CD4-positive, alpha-beta T cell (primary cell): ENCODE measurements around the gene DLGAP3. TPM values are rescaled to one million over a fixed set of nuclear protein-coding genes. Genes with fewer than 3 reads are reported as not detected.
A peak's percentile ranks its signal among the peaks of the same experiment; 100 is the strongest.

Experiments used
- ATAC-seq: fragments of 200-7000 bp; cut with Tn5 transposase; one replicate; pipeline ENCODE4 v1.10.0; 2022; ENCODE audit warnings: mild to moderate bottlenecking; ENCODE audit not compliant: poor library complexity
- CTCF ChIA-PET: fragments of 350-600 bp; sonication (Branson Sonifier 250); formaldehyde crosslinking; loops from one replicate; lab custom pipeline; 2021; ENCODE audit warnings: antibody characterized with exemption, inconsistent platforms; lab: Charles Lee
- POLR2A ChIA-PET: fragments of 350-600 bp; sonication (Branson Sonifier 250); formaldehyde crosslinking; loops from one replicate; lab custom pipeline; 2021; ENCODE audit warnings: antibody characterized with exemption, inconsistent platforms; lab: Charles Lee
- DNase-seq, 14 experiments: peaks; one replicate each; pipeline ENCODE4 v3.0.0-alpha.2; 2013 to 2020; ENCODE audit warnings: mixed read lengths in 2 of 14
- H3K27ac ChIP-seq, 2 donors: one replicate each; pipeline versions ENCODE4 v1.5.1 to v1.7.0; 2013; ENCODE audit warnings: low read length in 2 of 2, low read depth in 1 of 2, mild to moderate bottlenecking in 1 of 2
- H3K27me3 ChIP-seq, 2 experiments: 1 replicate in 1 of 2; 2 replicates in 1 of 2; pipeline versions ENCODE4 v1.6.1 to v1.7.0; 2013; ENCODE audit warnings: low read length in 2 of 2, control low read depth in 1 of 2, mild to moderate bottlenecking in 1 of 2, moderate library complexity in 1 of 2; ENCODE audit not compliant: insufficient read depth in 2 of 2, control insufficient read depth in 1 of 2
- H3K36me3 ChIP-seq: one replicate; pipeline ENCODE4 v1.6.1; 2013; ENCODE audit warnings: low read length, control low read depth; ENCODE audit not compliant: insufficient read depth
- H3K4me1 ChIP-seq: one replicate; pipeline ENCODE4 v1.6.1; 2013; ENCODE audit warnings: low read length, control low read depth; ENCODE audit not compliant: insufficient read depth
- H3K4me3 ChIP-seq: one replicate; pipeline ENCODE4 v1.5.1; 2013; ENCODE audit warnings: mild to moderate bottlenecking, low read length, moderate library complexity
- H3K9me3 ChIP-seq, 2 experiments: 1 replicate in 1 of 2; 2 replicates in 1 of 2; pipeline versions ENCODE4 v1.6.1 to v1.7.0; 2013; ENCODE audit warnings: low read length in 2 of 2, mild to moderate bottlenecking in 2 of 2, control low read depth in 1 of 2, moderate library complexity in 1 of 2; ENCODE audit not compliant: control insufficient read depth in 1 of 2, insufficient read depth in 1 of 2
- H3K27ac Mint-ChIP-seq: one replicate; pipeline ENCODE4 v1.8.0; 2020; ENCODE audit warnings: mixed read lengths
- H3K27me3 Mint-ChIP-seq: one replicate; pipeline ENCODE4 v1.8.0; 2021; ENCODE audit warnings: mixed read lengths
- H3K36me3 Mint-ChIP-seq: one replicate; pipeline ENCODE4 v1.8.0; 2021; ENCODE audit warnings: low read depth, mixed read lengths
- H3K4me1 Mint-ChIP-seq: one replicate; pipeline ENCODE4 v1.8.0; 2021; ENCODE audit warnings: low read depth, mixed read lengths
- H3K4me3 Mint-ChIP-seq: one replicate; pipeline ENCODE4 v1.8.0; 2020; ENCODE audit warnings: mild to moderate bottlenecking, mixed read lengths
- H3K9me3 Mint-ChIP-seq: one replicate; pipeline ENCODE4 v1.8.0; 2020; ENCODE audit warnings: mixed read lengths
- intact Hi-C, 2 experiments: fragments of 100-400 bp; cut with DNase I in 1 of 2; cut with micrococcal nuclease in 1 of 2; formaldehyde crosslinking; loops; one replicate each; pipeline versions ENCODE4 v1.15.1 to v1.9.0; 2023 to 2025; cut with DNase I, micrococcal nuclease
- total RNA-seq, 174 experiments: library from RNA in 2 of 174; stranded (reverse) in 2 of 174; gene quantifications; one replicate each; pipeline ENCODE4 v1.2.3 and lab custom pipeline; 2021 to 2026
- TF ChIP-seq, protein P1 (sequence below): fragments of 200-600 bp; IDR thresholded peaks from one replicate; pipeline ENCODE4 v1.8.0; 2022; ENCODE audit warnings: antibody characterized with exemption, mild to moderate bottlenecking

Gene DLGAP3
- total RNA-seq, 2 experiments from 2014 or later, result 0.34 to 0.44 TPM

DNA sequence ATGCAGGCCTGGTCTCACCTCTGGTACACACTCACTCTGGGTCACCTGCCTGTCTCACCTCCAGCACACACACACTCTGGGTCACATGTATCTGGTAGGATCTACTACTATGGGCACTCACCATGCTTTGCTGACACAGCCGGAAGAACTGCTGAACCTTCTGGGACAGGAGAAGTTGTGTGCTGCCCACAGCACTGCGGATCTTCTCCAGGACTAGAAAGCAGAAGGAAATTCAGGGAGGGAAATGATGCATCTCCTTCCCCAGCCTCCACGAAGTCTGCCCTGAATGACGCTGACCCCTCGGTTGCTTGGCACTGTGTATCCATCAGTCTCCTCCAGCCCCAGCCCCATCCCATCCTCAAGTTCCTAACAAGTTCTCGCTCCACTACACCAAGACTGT lies 62.0 kb downstream of the DLGAP3 start:
- no peak overlapping the region for H3K4me3 ChIP-seq
- peak overlapping the region; percentile 69 for H3K4me3 Mint-ChIP-seq
- TF ChIP-seq, protein P1, sequence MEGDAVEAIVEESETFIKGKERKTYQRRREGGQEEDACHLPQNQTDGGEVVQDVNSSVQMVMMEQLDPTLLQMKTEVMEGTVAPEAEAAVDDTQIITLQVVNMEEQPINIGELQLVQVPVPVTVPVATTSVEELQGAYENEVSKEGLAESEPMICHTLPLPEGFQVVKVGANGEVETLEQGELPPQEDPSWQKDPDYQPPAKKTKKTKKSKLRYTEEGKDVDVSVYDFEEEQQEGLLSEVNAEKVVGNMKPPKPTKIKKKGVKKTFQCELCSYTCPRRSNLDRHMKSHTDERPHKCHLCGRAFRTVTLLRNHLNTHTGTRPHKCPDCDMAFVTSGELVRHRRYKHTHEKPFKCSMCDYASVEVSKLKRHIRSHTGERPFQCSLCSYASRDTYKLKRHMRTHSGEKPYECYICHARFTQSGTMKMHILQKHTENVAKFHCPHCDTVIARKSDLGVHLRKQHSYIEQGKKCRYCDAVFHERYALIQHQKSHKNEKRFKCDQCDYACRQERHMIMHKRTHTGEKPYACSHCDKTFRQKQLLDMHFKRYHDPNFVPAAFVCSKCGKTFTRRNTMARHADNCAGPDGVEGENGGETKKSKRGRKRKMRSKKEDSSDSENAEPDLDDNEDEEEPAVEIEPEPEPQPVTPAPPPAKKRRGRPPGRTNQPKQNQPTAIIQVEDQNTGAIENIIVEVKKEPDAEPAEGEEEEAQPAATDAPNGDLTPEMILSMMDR, result no peak
- no peaks in the 10 kb centered on the region for H3K36me3 Mint-ChIP-seq
- H3K27me3 Mint-ChIP-seq, result peaks cover 9% of the 10 kb centered on the region
- intact Hi-C loops, result loop anchor here in 1 of 2 experiments (2.0 to 10.0 kb wide), 8 partner anchors 81 to 1597 kb away; partner anchors contain the start of genes ADPRS, KIAA0319L, MRPS15 and NCDN
- DNase-seq (peak in 1 of 14 experiments; percentile 39), ATAC-seq (no peak)
- peaks cover 6 to 12% of the 10 kb centered on the region in 2 experiments for H3K27me3 ChIP-seq
- H3K4me1 ChIP-seq, result peaks cover 58% of the 10 kb centered on the region
- H3K9me3 Mint-ChIP-seq, result no peaks in the 10 kb centered on the region
- H3K9me3 ChIP-seq, result no peaks in the 10 kb centered on the region
- H3K4me1 Mint-ChIP-seq, result peaks cover 50% of the 10 kb centered on the region
- no peaks in the 10 kb centered on the region for H3K36me3 ChIP-seq
- ChIA-PET CTCF (interaction anchor here (1.4 to 7.2 kb wide), 3 partner anchors 8 to 118 kb away, joined by 4 to 131 read pairs (median 8); partner anchors contain the start of genes SMIM12 and TMEM35B), POLR2A (interaction anchor here (1.4 kb wide), 1 partner anchor 67 kb away, joined by 4 read pairs; no protein-coding TSS in a partner anchor)
- H3K27ac Mint-ChIP-seq, result peak overlapping the region; percentile 43
- no peak overlapping the region for H3K27ac ChIP-seq

DNA sequence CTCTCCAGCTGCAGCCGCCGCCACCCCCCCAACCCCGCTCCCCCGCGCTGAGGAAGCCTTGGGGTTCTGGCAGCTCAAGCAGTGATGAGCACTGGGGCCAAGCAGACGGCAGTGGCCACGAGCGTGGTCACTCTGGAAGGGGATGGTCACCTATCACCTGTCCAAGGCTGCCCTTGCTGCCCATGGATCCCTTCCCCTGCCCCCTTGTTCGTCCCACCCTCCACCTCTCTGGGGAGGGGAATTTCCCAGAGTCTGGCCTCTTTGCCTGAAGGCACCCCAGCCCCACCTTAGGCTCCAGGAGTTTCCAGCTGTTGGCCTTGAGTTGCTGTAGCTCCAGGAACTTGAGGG lies 62.7 kb downstream of the DLGAP3 start:
- POLR2A ChIA-PET, result interaction anchor here (1.0 to 1.5 kb wide), 5 partner anchors 14 to 118 kb away, joined by 4 to 10 read pairs (median 4); partner anchors contain the start of gene TMEM35B
- H3K4me1 Mint-ChIP-seq, result peaks cover 51% of the 10 kb centered on the region
- no peaks in the 10 kb centered on the region for H3K36me3 ChIP-seq
- peak overlapping the region; percentile 82 for H3K27ac Mint-ChIP-seq
- H3K4me3 Mint-ChIP-seq, result peak overlapping the region; percentile 89
- intact Hi-C loops, result loop anchor here (1.0 to 10.0 kb wide), 10 partner anchors 14 to 1598 kb away; partner anchors contain the start of genes ADPRS (in 1 of the 2), KIAA0319L (in 1 of the 2), MRPS15 (in 1 of the 2) and NCDN (in 1 of the 2)
- ATAC-seq (no peak), DNase-seq (no peak)
- TF ChIP-seq, protein P1, result no peak
- H3K9me3 Mint-ChIP-seq, result no peaks in the 10 kb centered on the region
- peaks cover 58% of the 10 kb centered on the region for H3K4me1 ChIP-seq
- CTCF ChIA-PET, result interaction anchor here (0.7 to 7.2 kb wide), 7 partner anchors 9 to 212 kb away, joined by 3 to 131 read pairs (median 5); partner anchors contain the start of genes TMEM35B and ZMYM1
- H3K27ac ChIP-seq, result peak overlapping the region; percentile 55 to 73
- peak overlapping the region; percentile 62 for H3K4me3 ChIP-seq
- H3K36me3 Mint-ChIP-seq, result no peaks in the 10 kb centered on the region
- H3K27me3 ChIP-seq, result peaks cover 0 to 8% of the 10 kb centered on the region in 2 experiments
- no peaks in the 10 kb centered on the region for H3K9me3 ChIP-seq
- H3K27me3 Mint-ChIP-seq, result peaks cover 2% of the 10 kb centered on the region

DNA sequence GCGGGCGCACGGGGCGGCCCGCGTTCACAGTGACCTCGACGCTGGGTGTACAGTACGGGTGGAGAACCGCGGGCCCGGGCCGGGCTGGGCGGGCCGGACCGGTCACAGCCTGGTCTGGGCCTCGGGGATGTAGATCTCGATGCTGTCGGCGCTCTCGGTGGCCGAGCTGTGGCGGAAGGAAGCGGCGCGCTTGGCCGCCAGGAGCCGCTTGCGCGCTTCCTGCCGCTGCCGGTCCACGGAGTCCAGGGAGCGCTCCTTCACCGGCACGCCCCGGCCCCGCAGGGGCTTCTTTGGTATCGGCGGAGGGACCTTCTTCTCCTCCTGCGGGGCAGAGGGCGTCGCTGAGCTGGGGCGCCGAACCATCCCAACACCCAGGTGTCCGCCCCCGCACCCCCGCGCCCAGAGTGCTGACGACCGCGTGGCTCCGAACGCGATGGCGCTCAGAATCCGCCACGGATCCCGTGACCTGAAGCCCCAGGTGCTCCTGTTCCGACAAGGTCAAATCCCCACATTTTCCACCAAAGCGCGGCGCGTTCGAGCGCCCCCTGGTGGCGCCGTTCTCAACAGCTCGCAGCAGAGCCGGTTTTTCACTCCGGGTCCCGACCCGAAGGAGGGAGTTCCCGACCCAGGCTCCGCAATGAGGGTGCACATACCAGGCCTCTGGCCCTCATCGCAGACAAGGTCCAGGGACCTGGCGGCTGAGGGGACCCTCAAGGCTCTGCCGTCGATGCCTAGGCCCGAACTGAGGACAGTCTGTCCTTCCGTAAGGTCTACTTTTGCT lies 63.3 kb downstream of the DLGAP3 start:
- H3K9me3 Mint-ChIP-seq, result no peaks in the 10 kb centered on the region
- TF ChIP-seq, protein P1, result peak; percentile 97
- DNase-seq (peak; percentile 81 to 98 (median 92)), ATAC-seq (peak; percentile 85)
- peaks cover 49% of the 10 kb centered on the region for H3K4me1 Mint-ChIP-seq
- H3K27ac ChIP-seq, result peak overlapping the region; percentile 55 to 73
- no peaks in the 10 kb centered on the region for H3K36me3 ChIP-seq
- peak overlapping the region; percentile 62 for H3K4me3 ChIP-seq
- peaks cover 0 to 4% of the 10 kb centered on the region in 2 experiments for H3K27me3 ChIP-seq
- no peaks in the 10 kb centered on the region for H3K9me3 ChIP-seq
- ChIA-PET POLR2A (interaction anchor here (1.0 to 1.5 kb wide), 5 partner anchors 13 to 119 kb away, joined by 4 to 10 read pairs (median 4); partner anchors contain the start of gene TMEM35B), CTCF (interaction anchor here (0.7 to 7.2 kb wide), 7 partner anchors 8 to 213 kb away, joined by 3 to 131 read pairs (median 5); partner anchors contain the start of genes TMEM35B and ZMYM1)
- no peaks in the 10 kb centered on the region for H3K36me3 Mint-ChIP-seq
- intact Hi-C loops, result loop anchor here (1.0 to 10.0 kb wide), 10 partner anchors 14 to 1599 kb away; partner anchors contain the start of genes ADPRS (in 1 of the 2), KIAA0319L (in 1 of the 2), MRPS15 (in 1 of the 2) and NCDN (in 1 of the 2)
- no peaks in the 10 kb centered on the region for H3K27me3 Mint-ChIP-seq
- H3K27ac Mint-ChIP-seq, result peak overlapping the region; percentile 82
- H3K4me1 ChIP-seq, result peaks cover 54% of the 10 kb centered on the region
- peak overlapping the region; percentile 89 for H3K4me3 Mint-ChIP-seq
